Stimulated activated CD8-positive, alpha-beta memory T cell treated with anti-CD3 and anti-CD28 coated beads, Interleukin-7, amount 100 ng/mL, for 24 hours (primary cell): ENCODE measurements around the gene CTSL.

Experiments used
- DNase-seq: peaks from one replicate; pipeline ENCODE4 v3.0.0-alpha.2; 2020; ENCODE audit warnings: low read depth

CTSL gene

GRCh38 chr9:87725900-87726709, at the start of gene CTSL:
CTSL (plus strand) TSS chr9:87726119; CDS start chr9:87727604, 1,485 bp downstream.
- peak; percentile 12 for DNase-seq

GRCh38 chr9:87676976-87677775, 48.7 kb upstream of the CTSL start:
- no peak for DNase-seq

- no peak for DNase-seq
Measured at GRCh38 chr9:87677776-87678587, 47.9 kb upstream of the CTSL start.

- DNase-seq: no peak
Measured at GRCh38 chr9:87678650-87679355, 47.1 kb upstream of the CTSL start.

- DNase-seq: no peak
Measured at GRCh38 chr9:87681271-87682061, 44.5 kb upstream of the CTSL start.

- no peak for DNase-seq
Measured at GRCh38 chr9:87682085-87682484, 43.8 kb upstream of the CTSL start.

- DNase-seq: no peak
Measured at GRCh38 chr9:87682618-87683017, 43.3 kb upstream of the CTSL start.

GRCh38 chr9:87683751-87684626, 41.9 kb upstream of the CTSL start:
- DNase-seq: no peak

- DNase-seq: no peak
Measured at GRCh38 chr9:87684627-87685219, 41.2 kb upstream of the CTSL start.

GRCh38 chr9:87685441-87685840, 40.5 kb upstream of the CTSL start:
- DNase-seq: no peak

GRCh38 chr9:87685871-87686519, 39.9 kb upstream of the CTSL start:
- DNase-seq: no peak

- no peak for DNase-seq
Measured at GRCh38 chr9:87686520-87687090, 39.3 kb upstream of the CTSL start.

GRCh38 chr9:87687207-87687606, 38.7 kb upstream of the CTSL start:
- no peak for DNase-seq

- no peak for DNase-seq
Measured at GRCh38 chr9:87694236-87694755, 31.6 kb upstream of the CTSL start.

- DNase-seq: no peak
Measured at GRCh38 chr9:87695523-87695922, 30.4 kb upstream of the CTSL start.

GRCh38 chr9:87696641-87697040, 29.3 kb upstream of the CTSL start:
- no peak for DNase-seq

GRCh38 chr9:87698069-87698809, 27.7 kb upstream of the CTSL start:
- DNase-seq: no peak

- DNase-seq: no peak
Measured at GRCh38 chr9:87699835-87700234, 26.1 kb upstream of the CTSL start.
